NAMALWA (cell line): ENCODE results near the gene KLHL36.
A peak's percentile ranks its signal among the peaks of the same experiment; 100 is the strongest.
"Not testable (repeated sequence)": the region's sequence is repeated elsewhere in the genome, so short reads cannot be mapped to it uniquely, and the experiment has no call there.

Experiments
- DNase-seq: peaks from one replicate; pipeline ENCODE4 v3.0.0-alpha.2; 2015; ENCODE audit warnings: low spot score

The KLHL36 gene

DNA sequence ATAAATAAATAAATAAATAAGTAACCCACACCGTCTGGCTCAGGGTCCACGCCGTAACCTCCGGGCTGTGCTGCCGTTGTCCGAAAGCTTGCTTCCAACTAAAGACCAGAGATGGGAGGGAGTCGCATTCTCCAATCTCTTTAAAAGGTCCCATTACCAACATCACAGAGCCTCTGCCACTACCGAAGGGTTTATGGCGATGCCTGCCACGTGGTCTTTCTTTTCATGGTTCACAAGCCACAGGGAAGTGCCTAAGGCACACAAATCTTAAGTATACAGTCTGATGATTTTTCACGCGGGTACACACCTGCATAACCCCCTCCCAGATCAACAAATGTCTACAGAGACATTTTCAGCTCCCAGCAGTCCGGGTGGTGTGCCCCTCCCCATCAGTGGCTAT is 31.8 kb upstream of the KLHL36 start:
- DNase-seq = peak; percentile 70

DNA sequence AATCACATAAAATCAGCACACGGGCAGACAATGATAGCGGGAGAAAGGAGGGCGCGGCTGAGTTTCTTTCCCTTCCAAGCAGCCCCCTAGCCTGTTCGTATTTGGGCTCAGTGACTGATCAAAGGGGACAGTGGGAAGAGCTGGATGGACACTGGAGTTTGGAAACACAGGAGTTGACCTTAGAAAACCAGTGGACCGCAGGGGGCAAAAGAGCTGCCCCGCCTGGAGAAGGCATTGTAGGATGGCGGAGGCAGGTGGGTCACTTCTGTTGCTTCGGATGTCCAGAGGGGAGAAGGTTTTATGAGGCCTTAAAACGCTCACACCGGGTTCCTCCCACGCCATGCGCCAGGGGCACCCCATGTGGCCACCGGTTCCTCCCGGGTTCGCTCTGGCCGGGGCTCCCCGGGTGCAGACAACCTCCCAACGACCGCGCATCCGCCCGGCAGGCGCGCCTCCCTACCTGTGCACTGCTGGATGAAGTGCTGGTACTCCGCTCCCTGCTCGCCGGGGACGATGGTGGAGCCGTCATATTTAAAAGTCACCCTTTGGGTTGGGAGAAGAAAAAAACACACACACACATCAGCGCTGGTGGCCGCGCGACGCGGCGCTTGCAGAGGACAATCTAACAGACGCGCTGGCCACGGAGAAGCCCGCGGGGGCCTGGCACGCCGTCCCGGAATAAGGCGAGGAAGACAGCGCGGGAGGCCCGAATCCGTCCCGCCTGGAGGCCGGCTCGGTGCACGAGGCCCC is 31.1 kb upstream of the KLHL36 start:
- DNase-seq = peak; percentile 51

- DNase-seq = peak; percentile 94
Measured at GRCh38 chr16:84617791-84618580, 30.3 kb upstream of the KLHL36 start, which contains the start of gene COTL1. Gene COTL1, minus strand, starts transcription at chr16:84618078. Its CDS starts 164 bp downstream, at chr16:84617914.

DNA sequence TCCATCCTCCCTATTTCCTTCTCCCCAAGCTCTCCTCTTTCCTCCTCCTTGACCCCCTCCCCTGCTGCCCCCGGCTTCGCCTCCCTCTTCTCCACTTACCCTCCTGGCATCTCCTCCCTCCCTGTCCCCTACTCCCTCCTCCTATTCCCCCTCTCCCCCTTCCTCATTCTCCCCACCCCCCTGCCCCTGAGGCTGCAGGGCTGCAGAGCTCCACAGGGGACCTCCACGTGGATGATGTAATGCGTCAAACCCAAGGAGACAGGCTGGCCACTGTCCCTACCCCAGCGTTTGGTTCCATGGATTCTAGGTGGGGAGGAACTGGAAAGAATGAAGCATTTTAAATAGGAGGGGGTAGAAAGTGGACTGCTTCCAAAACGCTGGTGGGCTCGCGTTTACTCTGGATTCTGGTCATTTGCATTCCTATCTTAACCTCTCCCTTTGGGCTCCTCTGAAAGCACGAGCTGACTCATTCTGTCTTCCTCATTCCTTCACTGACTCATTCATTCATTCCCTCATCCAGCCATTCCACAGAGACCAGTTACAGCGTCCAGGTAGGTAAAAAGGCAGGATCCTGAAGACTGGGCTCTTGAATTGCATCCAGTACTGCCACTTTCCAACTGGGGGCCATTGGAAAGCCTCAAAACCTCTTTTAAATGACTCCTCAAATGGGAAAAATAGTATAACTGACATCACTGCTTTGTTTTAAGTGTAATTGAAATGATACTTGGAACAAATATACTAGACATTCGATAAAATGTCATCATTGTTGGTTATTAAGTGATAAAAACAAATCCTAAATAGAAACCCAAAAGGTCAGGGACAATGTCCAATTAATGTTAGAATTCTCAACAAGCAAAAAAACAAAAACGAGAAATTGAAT is 29.5 kb upstream of the KLHL36 start:
- no peak for DNase-seq

DNA sequence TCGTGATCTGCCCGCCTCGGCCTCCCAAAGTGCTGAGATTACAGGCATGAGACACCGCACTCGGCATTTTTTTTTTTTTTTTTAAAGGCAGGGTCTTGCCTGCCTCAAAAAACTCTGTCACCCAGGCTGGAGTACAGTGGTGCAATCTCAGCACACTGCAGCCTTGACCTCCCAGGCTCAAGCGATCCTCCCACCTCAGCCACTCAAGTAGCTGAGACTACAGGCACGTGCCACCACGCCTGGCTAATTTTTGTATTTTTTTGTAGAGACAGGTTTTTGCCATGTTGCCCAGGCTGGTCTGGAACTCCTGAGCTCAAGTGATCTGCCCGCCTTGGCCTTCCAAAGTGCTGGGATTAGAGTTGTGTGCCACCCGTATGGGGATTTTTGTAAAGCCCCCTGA is 27.4 kb upstream of the KLHL36 start:
- DNase-seq = not testable (repeated sequence)

DNA sequence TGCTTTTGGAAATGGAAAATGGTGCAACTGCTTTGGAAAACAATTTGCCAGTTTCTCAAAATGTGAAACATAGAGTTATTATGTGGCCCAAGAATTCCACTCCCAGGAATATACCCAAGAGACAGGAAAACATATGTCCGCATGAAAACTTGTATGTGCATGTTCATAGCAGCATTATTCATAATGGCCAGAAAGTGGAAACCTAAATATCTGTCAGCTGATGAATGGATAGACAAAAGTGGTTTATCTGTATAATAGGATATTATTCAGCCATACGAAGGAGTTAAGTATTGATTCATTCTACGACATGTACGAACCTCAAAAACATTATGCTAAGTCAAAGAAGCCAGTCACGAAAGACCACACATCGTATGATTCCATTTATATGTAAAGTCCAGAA is 22.8 kb upstream of the KLHL36 start:
- DNase-seq = no peak

- DNase-seq = no peak
Measured at GRCh38 chr16:84628226-84628731, 20.0 kb upstream of the KLHL36 start.

DNA sequence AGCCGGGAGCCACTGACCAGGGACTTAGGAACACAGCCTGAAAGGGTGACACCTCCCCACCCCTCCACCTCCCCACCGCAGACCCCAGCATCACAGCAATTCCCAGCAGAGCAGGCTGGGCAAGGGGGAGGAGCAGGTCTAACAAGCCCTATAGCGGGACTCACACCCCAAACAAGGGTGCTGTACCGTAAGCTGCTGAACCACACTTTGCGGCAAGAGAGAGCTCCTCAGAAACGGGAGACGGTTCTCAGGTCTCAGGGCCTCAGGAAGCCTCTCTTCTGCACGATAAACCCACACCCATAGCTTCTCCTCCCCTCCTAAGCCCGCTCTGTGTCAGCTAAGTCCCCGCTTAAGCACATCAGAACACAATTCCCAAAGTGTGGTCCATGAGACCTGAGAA is 18.7 kb upstream of the KLHL36 start:
- DNase-seq = no peak

GRCh38 chr16:84630009-84630408 is 18.3 kb upstream of the KLHL36 start:
- DNase-seq = no peak

DNA sequence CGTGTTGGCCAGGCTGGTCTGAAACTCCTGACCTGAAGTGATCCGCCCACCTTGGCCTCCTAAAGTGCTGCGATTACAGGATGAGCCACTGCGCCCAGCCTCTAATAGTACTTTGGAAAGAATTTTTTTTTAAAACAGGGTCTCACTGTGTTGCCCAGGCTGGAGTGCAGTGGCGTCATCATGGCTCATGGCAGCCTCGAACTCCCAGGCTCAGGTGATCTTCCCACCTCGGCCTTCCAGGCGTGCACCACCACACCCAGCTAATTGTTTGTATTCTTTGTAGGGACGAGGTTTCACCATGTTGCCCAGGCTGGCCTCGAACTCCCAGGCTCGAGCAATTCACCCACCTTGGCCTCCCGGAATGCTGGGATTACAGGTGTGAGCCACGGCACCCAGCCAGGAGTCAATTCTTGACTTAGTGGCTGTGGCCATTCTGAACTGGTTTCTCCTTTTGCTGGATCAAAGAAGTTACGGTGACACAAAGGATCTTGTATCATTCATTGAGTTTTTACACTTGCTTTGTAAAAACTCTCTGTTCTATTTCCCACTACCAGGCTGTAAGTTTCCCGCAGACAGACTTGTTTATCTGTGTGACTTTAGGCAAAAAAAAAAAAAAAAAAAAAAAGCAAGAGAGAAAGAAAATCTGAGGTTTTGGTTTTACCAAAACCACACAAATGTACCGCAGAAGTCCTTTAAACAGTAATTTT is 17.7 kb upstream of the KLHL36 start:
- no peak for DNase-seq

DNA sequence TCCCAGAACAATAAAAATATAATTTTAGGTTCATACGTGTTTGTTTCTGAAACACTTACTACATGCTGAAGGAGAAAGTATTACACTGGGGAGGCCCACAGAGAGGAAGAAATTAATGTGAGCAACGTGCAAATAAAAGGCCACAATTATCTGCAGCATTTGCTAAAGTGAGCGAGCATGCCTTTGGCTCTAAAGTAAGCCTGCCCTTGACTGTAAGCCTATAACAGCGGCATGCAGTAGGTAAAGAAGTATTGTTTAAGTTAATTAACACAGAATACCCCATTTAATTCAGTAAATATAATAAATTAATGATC is 17.2 kb upstream of the KLHL36 start:
- DNase-seq = no peak

GRCh38 chr16:84631886-84632285 is 16.4 kb upstream of the KLHL36 start:
- DNase-seq = no peak

DNA sequence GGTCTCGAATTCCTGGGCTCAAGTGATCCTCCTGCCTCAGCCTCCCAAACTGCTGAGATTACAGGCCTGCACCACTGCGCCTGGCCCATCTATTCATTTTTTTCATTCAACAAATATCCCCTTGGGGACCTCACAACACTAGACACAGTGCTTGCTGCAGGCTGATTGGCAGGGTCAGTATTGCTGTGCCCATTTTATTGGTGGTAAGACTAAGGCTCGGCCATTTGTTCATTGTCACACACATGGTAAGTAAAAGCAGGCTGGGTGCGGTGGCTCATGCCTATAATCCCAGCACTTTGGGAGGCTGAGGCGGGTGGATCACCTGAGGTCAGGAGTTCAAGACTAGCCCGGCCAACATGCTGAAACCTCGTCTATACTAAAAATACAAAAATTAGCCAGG is 15.4 kb upstream of the KLHL36 start:
- not testable (repeated sequence) for DNase-seq

DNA sequence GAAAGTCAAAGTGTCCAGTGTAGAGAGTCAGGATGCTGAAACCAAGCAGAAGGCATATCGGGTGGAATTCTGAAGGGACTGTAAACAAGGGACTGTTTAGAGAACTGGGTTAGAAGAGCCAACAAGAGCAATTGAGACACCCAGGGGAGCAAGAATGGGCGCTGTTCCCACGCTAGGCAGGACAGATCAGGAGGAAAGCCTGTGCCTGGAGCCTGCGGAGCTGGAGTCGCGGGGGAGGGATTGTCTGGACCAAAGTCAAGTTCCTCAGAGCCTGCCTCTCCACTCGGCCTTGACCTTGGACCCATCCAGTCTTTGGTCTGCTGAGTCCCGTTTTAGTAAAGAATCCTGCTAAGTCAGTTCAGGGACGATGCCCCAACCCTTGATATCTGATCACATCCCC is 14.7 kb upstream of the KLHL36 start:
- no peak for DNase-seq

DNA sequence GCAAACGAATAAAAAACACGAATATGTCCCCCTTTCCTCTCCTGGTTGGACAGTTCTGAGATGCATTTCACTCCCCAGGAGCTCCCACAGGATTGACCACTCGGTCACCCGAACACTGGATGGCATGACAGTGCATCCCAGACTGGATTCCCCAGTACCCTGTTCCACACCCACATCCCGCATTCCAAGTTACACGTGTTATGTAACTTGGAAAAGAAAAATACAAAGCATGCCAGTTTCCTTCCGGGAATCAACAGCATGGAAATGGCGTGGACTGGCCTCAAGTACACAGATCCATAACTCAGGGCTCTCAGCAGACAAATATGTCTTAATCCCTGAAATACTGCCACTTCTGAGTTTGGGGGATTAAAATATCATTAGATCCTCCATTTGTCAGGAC is 12.6 kb upstream of the KLHL36 start:
- no peak for DNase-seq

GRCh38 chr16:84637709-84638108 is 10.6 kb upstream of the KLHL36 start:
- DNase-seq = no peak

DNA sequence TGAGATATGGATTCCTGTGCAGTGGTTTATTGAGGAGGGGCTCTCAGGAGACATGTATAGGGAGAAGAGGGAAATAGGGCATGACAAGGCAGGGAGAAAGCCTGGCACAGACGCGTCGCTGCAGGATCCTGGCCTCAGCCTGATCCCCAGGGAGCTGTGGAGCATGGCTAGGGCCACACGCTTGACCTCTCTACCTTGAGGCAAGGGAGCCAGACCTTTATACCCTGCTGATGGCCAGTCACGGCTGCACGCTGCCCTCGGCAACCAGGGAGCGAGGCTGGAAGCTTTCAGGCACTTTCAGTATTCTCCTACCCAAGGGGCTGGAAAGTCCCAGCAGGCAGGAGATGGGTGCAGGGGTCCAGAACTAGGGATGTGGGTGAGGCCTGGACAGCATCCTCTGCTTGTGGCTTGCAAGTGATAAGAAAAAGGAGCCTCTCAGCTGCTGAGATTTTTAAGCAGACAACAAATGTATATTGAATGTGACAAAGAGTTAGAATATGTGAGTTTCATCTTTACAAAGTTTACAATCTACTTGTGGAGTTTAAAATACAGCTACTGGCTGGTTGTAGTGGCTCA is 10.0 kb upstream of the KLHL36 start:
- no peak for DNase-seq

GRCh38 chr16:84640145-84640544 is 8.2 kb upstream of the KLHL36 start:
- DNase-seq = no peak

- peak; percentile 65 for DNase-seq
Measured at GRCh38 chr16:84641643-84642358, 6.5 kb upstream of the KLHL36 start.

DNA sequence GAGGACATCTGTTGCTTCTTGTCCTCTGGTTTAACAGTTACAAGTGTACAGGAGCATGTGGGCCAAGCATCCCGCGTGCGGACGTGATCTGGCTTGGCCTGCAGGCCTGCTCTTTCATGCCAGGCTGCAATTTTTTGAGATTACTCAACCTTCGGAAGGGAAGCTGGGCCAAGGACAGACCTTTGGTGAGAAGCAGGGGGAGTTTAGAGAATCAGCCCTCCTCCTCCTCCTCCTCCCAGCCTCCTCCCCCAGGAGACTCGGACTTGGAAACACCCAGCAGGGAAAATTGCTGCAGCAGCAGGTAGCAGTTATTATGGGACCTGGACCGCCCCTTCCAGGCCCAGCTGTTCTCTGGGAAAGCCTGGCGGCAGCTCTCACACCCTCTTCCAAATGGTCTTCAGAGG is 5.1 kb upstream of the KLHL36 start:
- DNase-seq = peak; percentile 30

GRCh38 chr16:84643674-84644073 is 4.6 kb upstream of the KLHL36 start:
- peak; percentile 89 for DNase-seq
